ENCODE measurements around the gene HOXD10. TPM values are rescaled to one million over a fixed set of nuclear protein-coding genes. Genes with fewer than 3 reads are reported as not detected.

The HOXD10 gene
- total RNA-seq, 1 donor from 2014 or later, result not detected

DNA sequence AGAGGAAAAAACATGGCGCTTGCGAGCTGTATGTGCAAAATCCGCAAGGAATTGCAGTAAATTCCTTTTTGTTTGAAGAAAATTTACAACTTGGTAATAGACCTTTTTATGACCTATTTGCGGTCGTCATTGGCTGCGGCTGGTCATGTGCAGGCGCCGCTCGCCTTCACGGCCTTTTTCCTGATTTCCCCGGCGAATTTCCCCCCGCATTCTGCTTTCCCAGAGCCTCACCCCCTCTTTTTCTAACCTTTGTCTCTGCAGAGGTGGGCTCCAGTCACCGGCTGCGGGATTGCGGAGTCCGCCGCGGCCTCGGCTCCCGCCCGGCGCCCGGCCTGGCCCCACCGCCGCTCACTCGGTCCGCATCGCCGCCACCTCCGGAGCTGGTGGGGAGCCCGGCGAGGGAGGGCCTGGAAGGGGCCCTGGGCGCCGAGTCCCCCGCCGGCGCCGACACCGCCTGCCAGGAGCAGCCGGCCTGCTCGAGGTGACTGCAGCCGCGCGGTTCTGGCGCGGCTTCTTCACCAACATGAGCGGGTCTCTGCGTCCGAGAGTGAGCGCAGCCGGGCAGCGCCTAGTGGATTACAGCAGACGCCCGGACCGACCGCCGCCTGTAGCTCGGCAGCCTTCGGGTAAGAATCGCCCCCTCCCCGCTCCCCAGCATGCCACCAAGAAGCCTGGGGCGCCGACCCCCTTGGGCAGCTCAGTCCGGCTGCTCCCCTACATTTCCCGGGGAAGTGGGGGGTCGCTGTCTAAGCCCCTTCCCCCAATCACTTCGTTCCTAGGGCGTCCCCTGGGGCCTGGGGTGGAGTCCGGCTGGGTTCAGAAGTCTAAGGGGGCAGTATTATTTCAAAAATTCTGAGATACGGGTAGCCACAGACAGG is 20.0 kb downstream of the HOXD10 start:
- Mint-ChIP-seq H3K36me3 (ENCODE audit: low read depth) (peaks cover 12% of the 10 kb centered on the region), H3K4me1 (ENCODE audit: low read depth) (peaks cover 16% of the 10 kb centered on the region), H3K27me3 (ENCODE audit: low read depth) (peaks cover 84% of the 10 kb centered on the region), H3K4me3 (ENCODE audit: unreplicated experiment) (peak overlapping the region; percentile 65), H3K9me3 (ENCODE audit: low read depth) (peaks cover 13% of the 10 kb centered on the region), H3K27ac (ENCODE audit: unreplicated experiment) (no peak overlapping the region)
- no peak for DNase-seq (ENCODE audit: low spot score)
- TF ChIP-seq, protein P1, sequence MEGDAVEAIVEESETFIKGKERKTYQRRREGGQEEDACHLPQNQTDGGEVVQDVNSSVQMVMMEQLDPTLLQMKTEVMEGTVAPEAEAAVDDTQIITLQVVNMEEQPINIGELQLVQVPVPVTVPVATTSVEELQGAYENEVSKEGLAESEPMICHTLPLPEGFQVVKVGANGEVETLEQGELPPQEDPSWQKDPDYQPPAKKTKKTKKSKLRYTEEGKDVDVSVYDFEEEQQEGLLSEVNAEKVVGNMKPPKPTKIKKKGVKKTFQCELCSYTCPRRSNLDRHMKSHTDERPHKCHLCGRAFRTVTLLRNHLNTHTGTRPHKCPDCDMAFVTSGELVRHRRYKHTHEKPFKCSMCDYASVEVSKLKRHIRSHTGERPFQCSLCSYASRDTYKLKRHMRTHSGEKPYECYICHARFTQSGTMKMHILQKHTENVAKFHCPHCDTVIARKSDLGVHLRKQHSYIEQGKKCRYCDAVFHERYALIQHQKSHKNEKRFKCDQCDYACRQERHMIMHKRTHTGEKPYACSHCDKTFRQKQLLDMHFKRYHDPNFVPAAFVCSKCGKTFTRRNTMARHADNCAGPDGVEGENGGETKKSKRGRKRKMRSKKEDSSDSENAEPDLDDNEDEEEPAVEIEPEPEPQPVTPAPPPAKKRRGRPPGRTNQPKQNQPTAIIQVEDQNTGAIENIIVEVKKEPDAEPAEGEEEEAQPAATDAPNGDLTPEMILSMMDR (IDR thresholded peaks at IDR 0.05), result no peak

DNA sequence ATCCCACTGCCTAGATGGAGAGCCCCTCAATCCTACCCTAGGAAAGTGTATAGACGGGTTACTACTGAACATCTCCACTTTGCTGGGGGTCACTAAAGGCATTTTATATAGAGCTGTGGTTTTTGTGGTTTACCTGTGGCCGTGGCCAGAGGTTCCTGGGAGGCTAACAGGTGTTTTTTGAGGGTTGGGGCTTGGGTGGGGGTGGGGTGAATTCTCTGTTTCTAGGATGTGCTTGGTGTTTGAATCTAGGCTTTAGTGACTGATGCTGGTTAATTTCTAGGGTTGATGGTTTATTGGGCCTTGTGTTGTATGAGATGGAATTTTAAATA is 20.6 kb downstream of the HOXD10 start:
- peaks cover 11% of the 10 kb centered on the region for H3K9me3 Mint-ChIP-seq (ENCODE audit: low read depth)
- DNase-seq (ENCODE audit: low spot score), result no peak
- H3K4me1 Mint-ChIP-seq (ENCODE audit: low read depth), result peaks cover 14% of the 10 kb centered on the region
- H3K27me3 Mint-ChIP-seq (ENCODE audit: low read depth), result peaks cover 85% of the 10 kb centered on the region
- TF ChIP-seq, protein P1 (IDR thresholded peaks at IDR 0.05), result no peak
- H3K36me3 Mint-ChIP-seq (ENCODE audit: low read depth), result peaks cover 12% of the 10 kb centered on the region
- no peak overlapping the region for H3K27ac Mint-ChIP-seq (ENCODE audit: unreplicated experiment)
- no peak overlapping the region for H3K4me3 Mint-ChIP-seq (ENCODE audit: unreplicated experiment)

DNA sequence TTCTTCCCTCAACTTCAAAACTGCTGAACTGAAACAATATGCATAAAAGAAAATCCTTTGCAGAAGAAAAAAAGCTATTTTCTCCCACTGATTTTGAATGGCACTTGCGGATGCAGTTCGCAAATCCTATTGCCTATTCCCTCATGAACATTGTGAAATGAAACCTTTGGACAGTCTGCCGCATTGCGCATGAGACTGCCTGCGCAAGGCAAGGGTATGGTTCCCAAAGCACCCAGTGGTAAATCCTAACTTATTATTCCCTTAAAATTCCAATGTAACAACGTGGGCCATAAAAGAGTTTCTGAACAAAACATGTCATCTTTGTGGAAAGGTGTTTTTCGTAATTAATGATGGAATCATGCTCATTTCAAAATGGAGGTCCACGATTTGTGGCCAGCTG is 21.3 kb downstream of the HOXD10 start:
- H3K4me3 Mint-ChIP-seq (ENCODE audit: unreplicated experiment), result no peak overlapping the region
- H3K36me3 Mint-ChIP-seq (ENCODE audit: low read depth), result peaks cover 12% of the 10 kb centered on the region
- TF ChIP-seq, protein P1 (IDR thresholded peaks at IDR 0.05), result no peak
- peaks cover 9% of the 10 kb centered on the region for H3K9me3 Mint-ChIP-seq (ENCODE audit: low read depth)
- H3K27ac Mint-ChIP-seq (ENCODE audit: unreplicated experiment), result no peak overlapping the region
- peaks cover 84% of the 10 kb centered on the region for H3K27me3 Mint-ChIP-seq (ENCODE audit: low read depth)
- peaks cover 11% of the 10 kb centered on the region for H3K4me1 Mint-ChIP-seq (ENCODE audit: low read depth)
- no peak for DNase-seq (ENCODE audit: low spot score)

DNA sequence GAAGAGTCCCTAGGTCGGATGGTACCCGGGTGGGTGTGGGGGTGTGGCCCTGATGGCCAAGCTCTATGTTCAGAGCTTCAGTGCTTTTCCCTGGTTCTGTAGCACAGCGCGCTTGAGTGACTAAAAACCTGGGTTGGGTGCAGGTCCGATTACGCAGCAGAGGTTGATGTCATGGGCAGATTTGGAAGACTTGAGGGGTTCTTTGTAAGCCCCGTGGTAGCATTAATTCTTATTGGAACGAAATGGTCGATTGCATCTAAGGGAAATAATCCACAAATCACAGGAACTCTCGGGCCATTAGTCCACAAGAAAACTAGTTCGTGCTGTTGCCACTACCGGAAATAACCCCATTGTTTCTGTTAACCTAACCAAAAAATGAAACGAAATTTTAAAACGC is 21.9 kb downstream of the HOXD10 start:
- H3K36me3 Mint-ChIP-seq (ENCODE audit: low read depth), result peaks cover 12% of the 10 kb centered on the region
- no peak overlapping the region for H3K27ac Mint-ChIP-seq (ENCODE audit: unreplicated experiment)
- TF ChIP-seq, protein P1 (IDR thresholded peaks at IDR 0.05), result no peak
- peaks cover 11% of the 10 kb centered on the region for H3K4me1 Mint-ChIP-seq (ENCODE audit: low read depth)
- H3K27me3 Mint-ChIP-seq (ENCODE audit: low read depth), result peaks cover 83% of the 10 kb centered on the region
- no peak overlapping the region for H3K4me3 Mint-ChIP-seq (ENCODE audit: unreplicated experiment)
- DNase-seq (ENCODE audit: low spot score), result no peak
- peaks cover 9% of the 10 kb centered on the region for H3K9me3 Mint-ChIP-seq (ENCODE audit: low read depth)

DNA sequence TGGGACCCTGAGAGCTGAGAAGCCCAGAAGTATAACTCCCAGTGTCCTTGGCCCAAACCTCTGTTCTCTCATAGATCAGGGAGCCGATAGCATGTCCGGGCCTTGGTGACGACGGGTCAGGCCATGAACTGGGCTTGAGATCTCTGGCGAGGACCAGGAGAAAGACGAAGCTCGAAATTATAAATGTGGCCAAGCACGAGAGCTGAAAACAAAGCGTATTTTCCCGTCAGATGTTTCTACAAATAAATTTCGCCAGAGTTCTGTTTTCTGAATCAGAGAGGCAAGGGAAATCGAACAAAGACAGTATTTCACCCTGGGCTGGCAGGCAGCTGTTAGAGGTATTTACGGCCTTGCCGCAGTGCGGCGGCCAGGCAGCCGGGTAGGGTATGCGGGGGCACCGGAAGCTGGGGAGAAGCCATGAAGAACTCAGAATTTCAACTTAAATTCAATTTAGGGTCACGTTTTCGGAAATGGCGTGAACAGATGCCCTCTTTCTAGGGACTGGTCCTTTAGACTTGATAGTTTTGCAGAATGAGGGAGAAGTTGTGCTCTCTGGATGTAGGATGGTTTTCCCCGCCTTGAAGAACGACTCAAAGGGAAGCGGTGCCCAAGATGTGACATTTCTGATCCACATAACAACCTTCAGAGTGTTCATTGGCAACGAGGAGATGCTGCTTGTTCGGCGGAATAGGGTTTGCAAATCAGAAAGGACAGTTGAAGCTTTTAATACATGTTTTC is 22.5 kb downstream of the HOXD10 start:
- TF ChIP-seq, protein P1 (IDR thresholded peaks at IDR 0.05), result no peak
- Mint-ChIP-seq H3K27ac (ENCODE audit: unreplicated experiment) (no peak overlapping the region), H3K9me3 (ENCODE audit: low read depth) (peaks cover 9% of the 10 kb centered on the region), H3K4me3 (ENCODE audit: unreplicated experiment) (no peak overlapping the region), H3K4me1 (ENCODE audit: low read depth) (peaks cover 11% of the 10 kb centered on the region), H3K36me3 (ENCODE audit: low read depth) (peaks cover 10% of the 10 kb centered on the region), H3K27me3 (ENCODE audit: low read depth) (peaks cover 83% of the 10 kb centered on the region)
- DNase-seq (ENCODE audit: low spot score), result no peak

All from chondrocyte (in vitro differentiated cells).